ENCODE data around the gene ZRANB3.

DNA sequence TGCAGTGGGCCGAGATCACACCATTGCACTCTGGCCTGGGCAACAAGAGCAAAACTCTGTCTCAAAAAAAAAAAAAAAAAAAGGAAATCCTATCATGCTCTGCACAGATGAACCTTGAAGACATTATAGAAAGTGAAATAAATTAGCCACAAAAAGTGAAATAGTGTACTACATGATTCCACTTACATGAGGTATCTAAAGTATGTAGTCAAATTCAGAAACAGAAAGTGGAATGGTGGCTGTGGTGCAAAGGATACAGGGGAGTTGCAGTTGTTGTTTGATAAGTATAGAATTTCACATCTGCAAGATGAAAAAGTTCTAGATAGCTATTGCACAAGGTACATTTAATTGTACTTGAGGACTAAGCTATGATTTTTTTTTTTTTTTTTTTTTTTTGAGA is 5.2 kb downstream of the ZRANB3 start:
- TF ChIP-seq YY1 (IDR thresholded peaks at IDR 0.05; ENCODE audit: insufficient read depth, insufficient read length) (no peak), ZNF274 (IDR thresholded peaks at IDR 0.05; ENCODE audit: low read depth, low read length) (no peak)

All from NT2/D1 (cell line).